WTC11 (cell line): ENCODE results near the gene GPR158. TPM values are rescaled to one million over a fixed set of nuclear protein-coding genes. Genes with fewer than 3 reads are reported as not detected.

Source experiments
- ATAC-seq: fragments of 200-7000 bp; cut with Tn5 transposase; 2 replicates; pipeline ENCODE4 v1.10.0; 2021; ENCODE audit warnings: mild to moderate bottlenecking, moderate library complexity
- CTCF ChIA-PET: fragments of 300-600 bp; sonication (Branson Sonifier 250); formaldehyde crosslinking; loops from one replicate; lab custom pipeline; 2021; ENCODE audit warnings: antibody characterized with exemption; lab: Charles Lee
- POLR2A ChIA-PET: fragments of 350-600 bp; sonication (Branson Sonifier 250); formaldehyde crosslinking; loops from one replicate; lab custom pipeline; 2021; ENCODE audit warnings: antibody characterized with exemption; lab: Charles Lee
- DNase-seq: peaks from one replicate; pipeline ENCODE4 v3.0.0; 2021; ENCODE audit warnings: low spot score
- H3K27ac Mint-ChIP-seq: 2 replicates; pipeline ENCODE4 v1.8.0; 2021; ENCODE audit warnings: mixed read lengths
- H3K27me3 Mint-ChIP-seq: 2 replicates; pipeline ENCODE4 v1.8.0; 2021; ENCODE audit warnings: low read depth, mild to moderate bottlenecking, moderate library complexity, mixed read lengths
- H3K36me3 Mint-ChIP-seq: 2 replicates; pipeline ENCODE4 v1.8.0; 2021; ENCODE audit warnings: mixed read lengths
- H3K4me1 Mint-ChIP-seq: 2 replicates; pipeline ENCODE4 v1.8.0; 2022; ENCODE audit warnings: mixed read lengths
- H3K4me3 Mint-ChIP-seq: 2 replicates; pipeline ENCODE4 v1.8.0; 2021; ENCODE audit warnings: mild to moderate bottlenecking, moderate library complexity, mixed read lengths
- H3K9me3 Mint-ChIP-seq: 2 replicates; pipeline ENCODE4 v1.8.0; 2021; ENCODE audit warnings: mixed read lengths
- ATF1 ChIP-seq: sonication (generic); formaldehyde crosslinking; IDR thresholded peaks from 2 replicates; pipeline ENCODE4 v1.8.1; 2023; ENCODE audit warnings: mild to moderate bottlenecking, moderate library complexity, missing genetic modification reagents
- ELF4 ChIP-seq: sonication (generic); formaldehyde crosslinking; IDR thresholded peaks from 2 replicates; pipeline ENCODE4 v1.8.1; 2022; ENCODE audit warnings: low read depth, mild to moderate bottlenecking, moderate library complexity, missing genetic modification reagents
- EMX1 ChIP-seq: fragments of 250-450 bp; sonication (Bioruptor Pico); IDR thresholded peaks from 2 replicates; pipeline ENCODE4 v1.8.0; 2021; ENCODE audit warnings: mild to moderate bottlenecking
- ESRRA ChIP-seq: sonication (generic); formaldehyde crosslinking; IDR thresholded peaks from 2 replicates; pipeline ENCODE4 v1.8.1; 2022; ENCODE audit warnings: mild to moderate bottlenecking, missing genetic modification reagents, borderline replicate concordance
- FOXK1 ChIP-seq: sonication (generic); formaldehyde crosslinking; IDR thresholded peaks from 2 replicates; pipeline ENCODE4 v1.8.0; 2022; ENCODE audit warnings: mild to moderate bottlenecking, moderate library complexity, missing genetic modification reagents
- FOXP1 ChIP-seq: sonication (generic); formaldehyde crosslinking; IDR thresholded peaks from 2 replicates; pipeline ENCODE4 v1.8.0; 2022; ENCODE audit warnings: missing genetic modification reagents, mild to moderate bottlenecking, moderate library complexity, borderline replicate concordance
- GABPB1 ChIP-seq: sonication (generic); formaldehyde crosslinking; IDR thresholded peaks from 2 replicates; pipeline ENCODE4 v1.8.1; 2023; ENCODE audit warnings: mild to moderate bottlenecking, missing genetic modification reagents
- IRF2 ChIP-seq: sonication (generic); formaldehyde crosslinking; IDR thresholded peaks from 2 replicates; pipeline ENCODE4 v1.8.0; 2022; ENCODE audit warnings: low read depth, missing genetic modification reagents, borderline replicate concordance
- MXD4 ChIP-seq: fragments of 250-450 bp; sonication (Bioruptor Pico); IDR thresholded peaks from 2 replicates; pipeline ENCODE4 v1.8.0; 2021; ENCODE audit warnings: mild to moderate bottlenecking, moderate library complexity, borderline replicate concordance
- MYBL2 ChIP-seq: sonication (generic); formaldehyde crosslinking; IDR thresholded peaks from 2 replicates; pipeline ENCODE4 v1.8.1; 2023; ENCODE audit warnings: mild to moderate bottlenecking, moderate library complexity, missing genetic modification reagents
- NFYB ChIP-seq: sonication (generic); formaldehyde crosslinking; conservative IDR thresholded peaks from 2 replicates; pipeline ENCODE4 v1.8.0; 2022; ENCODE audit warnings: low read depth, missing genetic modification reagents
- OVOL2 ChIP-seq: fragments of 250-450 bp; sonication (Bioruptor Pico); IDR thresholded peaks from 2 replicates; pipeline ENCODE4 v1.9.0; 2021; ENCODE audit warnings: mild to moderate bottlenecking, borderline replicate concordance
- PRRX2 ChIP-seq: fragments of 250-450 bp; sonication (Bioruptor Pico); IDR thresholded peaks from 2 replicates; pipeline ENCODE4 v1.8.0; 2021; ENCODE audit warnings: mild to moderate bottlenecking
- TP53 ChIP-seq: sonication (generic); formaldehyde crosslinking; IDR thresholded peaks from 2 replicates; pipeline ENCODE4 v1.8.1; 2023; ENCODE audit warnings: mild to moderate bottlenecking, missing genetic modification reagents
- ZNF121 ChIP-seq: sonication (generic); formaldehyde crosslinking; IDR thresholded peaks from 2 replicates; pipeline ENCODE4 v1.8.0; 2023; ENCODE audit warnings: missing genetic modification reagents
- ZNF671 ChIP-seq: fragments of 250-450 bp; sonication (Bioruptor Pico); IDR thresholded peaks from 2 replicates; pipeline ENCODE4 v1.8.0; 2021; ENCODE audit warnings: mild to moderate bottlenecking
- total RNA-seq: library from RNA; stranded (reverse); gene quantifications from 3 replicates; pipeline ENCODE4 v1.2.3, GENCODE V29; 2021
- TF ChIP-seq, protein P1 (sequence below): sonication (generic); formaldehyde crosslinking; IDR thresholded peaks from 2 replicates; pipeline ENCODE4 v1.8.0; 2022; ENCODE audit warnings: mild to moderate bottlenecking, missing genetic modification reagents
- TF ChIP-seq, protein P2 (sequence below): sonication (generic); formaldehyde crosslinking; IDR thresholded peaks from 2 replicates; pipeline ENCODE4 v1.8.0; 2022; ENCODE audit warnings: missing genetic modification reagents
- TF ChIP-seq, protein P3 (sequence below): sonication (generic); formaldehyde crosslinking; IDR thresholded peaks from 2 replicates; pipeline ENCODE4 v1.8.1; 2022; ENCODE audit warnings: mild to moderate bottlenecking, missing genetic modification reagents, moderate library complexity, borderline replicate concordance

The GPR158 gene
- total RNA-seq, 1 experiment from 2014 or later: 0.63 TPM

DNA sequence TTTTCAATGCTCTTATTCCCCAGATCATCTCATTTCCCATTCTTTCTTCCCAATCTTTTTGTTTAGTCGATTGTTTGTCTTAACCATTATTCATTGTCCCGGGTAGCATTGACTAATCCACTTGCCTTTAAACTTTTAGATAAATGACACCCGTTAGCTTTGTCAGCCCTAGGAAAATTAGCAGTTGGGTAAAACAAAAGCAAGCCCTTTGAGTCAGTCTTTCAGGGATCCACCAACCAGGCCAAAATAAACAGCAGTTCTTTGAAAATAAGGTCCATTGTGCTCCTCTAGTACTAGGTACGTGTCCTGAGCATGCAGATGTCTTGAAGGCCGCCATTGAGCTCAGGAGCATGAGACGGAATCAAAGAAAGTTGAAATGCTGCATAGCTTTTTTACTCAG, 389.6 kb downstream of the GPR158 start:
- no peak for TF ChIP-seq ZNF121 (CRISPR knock-in tag)
- TF ChIP-seq NFYB (CRISPR knock-in tag): no peak
- ChIA-PET POLR2A (interaction anchor here (0.7 kb wide), 1 partner anchor 972 kb away, joined by 3 read pairs; no protein-coding TSS in a partner anchor), CTCF (interaction anchor here (1.0 kb wide), 1 partner anchor 9 kb away, joined by 3 read pairs; no protein-coding TSS in a partner anchor)
- DNase-seq (no peak), ATAC-seq (no peak)
- Mint-ChIP-seq H3K4me1 (peaks cover 27% of the 10 kb centered on the region), H3K36me3 (no peaks in the 10 kb centered on the region), H3K27me3 (no peaks in the 10 kb centered on the region), H3K9me3 (no peaks in the 10 kb centered on the region), H3K27ac (no peak overlapping the region; the same call in 1 of the 2 replicates), H3K4me3 (no peak overlapping the region)

DNA sequence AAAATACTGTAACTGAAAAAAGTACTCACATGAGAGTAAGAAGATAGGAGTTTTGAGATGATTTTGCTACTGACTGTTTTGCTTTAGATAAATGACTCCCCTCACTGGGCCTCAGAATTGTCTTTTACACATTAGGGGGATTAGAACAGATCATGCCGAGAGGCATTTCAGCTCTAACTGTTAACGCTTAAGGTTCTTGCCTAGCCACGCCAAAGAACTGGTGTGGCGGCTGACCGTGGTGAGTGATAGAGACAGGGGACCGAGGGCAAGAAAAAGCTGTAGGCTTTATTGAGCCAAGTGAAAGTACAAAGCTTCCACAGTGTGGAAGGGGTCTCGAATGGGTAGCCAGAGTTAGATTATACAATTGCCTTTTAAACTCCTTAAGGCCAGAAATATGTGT, 390.8 kb downstream of the GPR158 start:
- Mint-ChIP-seq H3K27ac (no peak overlapping the region), H3K27me3 (no peaks in the 10 kb centered on the region)
- CTCF ChIA-PET: no interaction called here

DNA sequence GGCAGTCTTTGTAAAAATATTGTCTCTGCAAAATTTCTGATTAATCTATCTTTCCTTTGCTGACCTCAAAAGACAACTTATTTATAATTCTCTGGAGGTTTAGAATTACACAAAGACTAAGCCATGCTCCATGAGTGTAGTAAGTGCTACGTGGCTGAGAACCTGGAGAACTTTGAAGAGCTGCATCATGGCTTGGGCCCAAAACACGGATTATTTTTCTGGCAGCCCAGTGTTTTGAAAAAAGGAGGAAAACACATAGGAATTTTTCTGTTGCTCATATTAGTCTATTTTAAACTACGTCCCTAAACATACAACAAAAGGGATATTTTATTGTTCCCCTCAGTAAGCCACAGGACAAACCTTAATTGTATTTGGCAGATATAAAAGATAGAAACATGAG, 398.5 kb downstream of the GPR158 start:
- Mint-ChIP-seq H3K9me3 (no peaks in the 10 kb centered on the region), H3K27me3 (no peaks in the 10 kb centered on the region), H3K4me1 (peaks cover 8% of the 10 kb centered on the region; the same call in 1 of the 2 replicates), H3K36me3 (no peaks in the 10 kb centered on the region), H3K27ac (no peak overlapping the region), H3K4me3 (no peak overlapping the region)
- ChIA-PET CTCF (interaction anchor here (0.5 kb wide), 1 partner anchor 194 kb away, joined by 3 read pairs; no protein-coding TSS in a partner anchor), POLR2A (no interaction called here)
- DNase-seq: no peak
- no peak for ATAC-seq
- TF ChIP-seq MXD4 (no peak), PRRX2 (no peak), ZNF671 (no peak), MYBL2 (no peak), ATF1 (CRISPR knock-in tag) (no peak), IRF2 (CRISPR knock-in tag) (no peak), TP53 (no peak), FOXK1 (CRISPR knock-in tag) (no peak), EMX1 (CRISPR knock-in tag) (no peak), ELF4 (no peak), GABPB1 (no peak), ESRRA (no peak), FOXP1 (CRISPR knock-in tag) (no peak)
- TF ChIP-seq, protein P1, sequence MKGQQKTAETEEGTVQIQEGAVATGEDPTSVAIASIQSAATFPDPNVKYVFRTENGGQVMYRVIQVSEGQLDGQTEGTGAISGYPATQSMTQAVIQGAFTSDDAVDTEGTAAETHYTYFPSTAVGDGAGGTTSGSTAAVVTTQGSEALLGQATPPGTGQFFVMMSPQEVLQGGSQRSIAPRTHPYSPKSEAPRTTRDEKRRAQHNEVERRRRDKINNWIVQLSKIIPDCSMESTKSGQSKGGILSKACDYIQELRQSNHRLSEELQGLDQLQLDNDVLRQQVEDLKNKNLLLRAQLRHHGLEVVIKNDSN (CRISPR knock-in tag): no peak
- TF ChIP-seq, protein P2, sequence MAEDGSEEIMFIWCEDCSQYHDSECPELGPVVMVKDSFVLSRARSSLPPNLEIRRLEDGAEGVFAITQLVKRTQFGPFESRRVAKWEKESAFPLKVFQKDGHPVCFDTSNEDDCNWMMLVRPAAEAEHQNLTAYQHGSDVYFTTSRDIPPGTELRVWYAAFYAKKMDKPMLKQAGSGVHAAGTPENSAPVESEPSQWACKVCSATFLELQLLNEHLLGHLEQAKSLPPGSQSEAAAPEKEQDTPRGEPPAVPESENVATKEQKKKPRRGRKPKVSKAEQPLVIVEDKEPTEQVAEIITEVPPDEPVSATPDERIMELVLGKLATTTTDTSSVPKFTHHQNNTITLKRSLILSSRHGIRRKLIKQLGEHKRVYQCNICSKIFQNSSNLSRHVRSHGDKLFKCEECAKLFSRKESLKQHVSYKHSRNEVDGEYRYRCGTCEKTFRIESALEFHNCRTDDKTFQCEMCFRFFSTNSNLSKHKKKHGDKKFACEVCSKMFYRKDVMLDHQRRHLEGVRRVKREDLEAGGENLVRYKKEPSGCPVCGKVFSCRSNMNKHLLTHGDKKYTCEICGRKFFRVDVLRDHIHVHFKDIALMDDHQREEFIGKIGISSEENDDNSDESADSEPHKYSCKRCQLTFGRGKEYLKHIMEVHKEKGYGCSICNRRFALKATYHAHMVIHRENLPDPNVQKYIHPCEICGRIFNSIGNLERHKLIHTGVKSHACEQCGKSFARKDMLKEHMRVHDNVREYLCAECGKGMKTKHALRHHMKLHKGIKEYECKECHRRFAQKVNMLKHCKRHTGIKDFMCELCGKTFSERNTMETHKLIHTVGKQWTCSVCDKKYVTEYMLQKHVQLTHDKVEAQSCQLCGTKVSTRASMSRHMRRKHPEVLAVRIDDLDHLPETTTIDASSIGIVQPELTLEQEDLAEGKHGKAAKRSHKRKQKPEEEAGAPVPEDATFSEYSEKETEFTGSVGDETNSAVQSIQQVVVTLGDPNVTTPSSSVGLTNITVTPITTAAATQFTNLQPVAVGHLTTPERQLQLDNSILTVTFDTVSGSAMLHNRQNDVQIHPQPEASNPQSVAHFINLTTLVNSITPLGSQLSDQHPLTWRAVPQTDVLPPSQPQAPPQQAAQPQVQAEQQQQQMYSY (CRISPR knock-in tag): no peak

More for the DNA sequence above, 390.8 kb downstream of the GPR158 start:
- ATAC-seq: peak; percentile 55; the same call in 1 of the 2 replicates
- no peak for DNase-seq
- TF ChIP-seq NFYB (CRISPR knock-in tag) (no peak), OVOL2 (no peak), ZNF121 (CRISPR knock-in tag) (no peak)
- TF ChIP-seq, protein P3, sequence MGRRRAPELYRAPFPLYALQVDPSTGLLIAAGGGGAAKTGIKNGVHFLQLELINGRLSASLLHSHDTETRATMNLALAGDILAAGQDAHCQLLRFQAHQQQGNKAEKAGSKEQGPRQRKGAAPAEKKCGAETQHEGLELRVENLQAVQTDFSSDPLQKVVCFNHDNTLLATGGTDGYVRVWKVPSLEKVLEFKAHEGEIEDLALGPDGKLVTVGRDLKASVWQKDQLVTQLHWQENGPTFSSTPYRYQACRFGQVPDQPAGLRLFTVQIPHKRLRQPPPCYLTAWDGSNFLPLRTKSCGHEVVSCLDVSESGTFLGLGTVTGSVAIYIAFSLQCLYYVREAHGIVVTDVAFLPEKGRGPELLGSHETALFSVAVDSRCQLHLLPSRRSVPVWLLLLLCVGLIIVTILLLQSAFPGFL: no peak
- POLR2A ChIA-PET: no interaction called here
- H3K4me1 Mint-ChIP-seq: peaks cover 27% of the 10 kb centered on the region
- H3K36me3 Mint-ChIP-seq: no peaks in the 10 kb centered on the region
- no peaks in the 10 kb centered on the region for H3K9me3 Mint-ChIP-seq
- no peak overlapping the region for H3K4me3 Mint-ChIP-seq
